ENCODE measurements around the gene ABHD13.

ABHD13 gene

DNA sequence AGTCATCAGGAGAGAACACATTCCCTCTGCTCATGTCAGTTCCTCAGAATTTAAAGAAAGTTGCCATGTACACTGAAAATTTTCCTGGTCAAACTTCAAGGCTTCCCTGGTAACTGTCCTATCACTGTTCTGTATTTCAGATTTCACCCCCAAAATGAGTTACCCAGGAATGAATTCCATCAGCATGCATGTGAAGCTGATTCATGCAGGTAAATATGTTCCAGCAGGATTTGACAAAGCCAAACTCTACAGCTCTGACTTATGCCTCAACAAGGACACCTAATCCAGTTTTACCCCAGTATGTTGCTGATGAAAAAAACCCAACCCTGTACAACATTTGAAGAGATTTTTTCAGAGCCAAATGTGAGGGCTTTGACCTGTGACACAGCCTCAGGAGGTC is 24.4 kb upstream of the ABHD13 start:
- Histone ChIP-seq H3K18ac (ENCODE audit: low read length) (no peak overlapping the region), H2BK15ac (ENCODE audit: low read length) (no peak overlapping the region), H3K36me3 (replicated peaks in 1 of 2; ENCODE audit: control insufficient read depth in 2 of 2, insufficient read depth in 2 of 2, low read length in 2 of 2) (no peaks in the 10 kb centered on the region), H3K4me2 (ENCODE audit: insufficient read depth, low read length, poor library complexity, severe bottlenecking) (no peak overlapping the region), H2BK120ac (ENCODE audit: low read depth, low read length) (no peak overlapping the region), H4K8ac (ENCODE audit: low read depth, low read length) (no peak overlapping the region), H3K27ac (replicated peaks; ENCODE audit: low read length) (no peak overlapping the region), H3K4me3 (ENCODE audit: low read length in 2 of 2) (no peak overlapping the region), H2BK12ac (ENCODE audit: low read length) (no peak overlapping the region), H2AK5ac (ENCODE audit: low read depth, low read length) (no peak overlapping the region), H3K14ac (ENCODE audit: low read length) (no peak overlapping the region), H3K4me1 (ENCODE audit: control insufficient read depth in 2 of 2, insufficient read depth in 1 of 2, low read depth in 1 of 2, low read length in 2 of 2) (peaks cover 0 to 5% of the 10 kb centered on the region in 2 donors), H2AFZ (ENCODE audit: low read length) (no peak overlapping the region), H3K23ac (ENCODE audit: low read depth, low read length, poor library complexity) (no peak overlapping the region), H3K79me1 (ENCODE audit: low read depth, low read length) (no peaks in the 10 kb centered on the region), H3K9ac (ENCODE audit: low read depth, low read length, poor library complexity) (no peak overlapping the region), H3K4ac (ENCODE audit: low read length) (no peak overlapping the region), H3K9me3 (replicated peaks in 1 of 2; ENCODE audit: control insufficient read depth in 2 of 2, insufficient read depth in 1 of 2, low read depth in 1 of 2, low read length in 2 of 2) (no peaks in the 10 kb centered on the region), H3K27me3 (ENCODE audit: control insufficient read depth in 3 of 3, insufficient read depth in 3 of 3, low read depth in 1 of 3, low read length in 3 of 3) (no peaks in the 10 kb centered on the region), H4K91ac (ENCODE audit: low read depth, low read length, poor library complexity) (no peak overlapping the region), H2BK5ac (ENCODE audit: low read length) (no peak overlapping the region)
- DNase-seq (ENCODE audit: low spot score): no peak

DNA sequence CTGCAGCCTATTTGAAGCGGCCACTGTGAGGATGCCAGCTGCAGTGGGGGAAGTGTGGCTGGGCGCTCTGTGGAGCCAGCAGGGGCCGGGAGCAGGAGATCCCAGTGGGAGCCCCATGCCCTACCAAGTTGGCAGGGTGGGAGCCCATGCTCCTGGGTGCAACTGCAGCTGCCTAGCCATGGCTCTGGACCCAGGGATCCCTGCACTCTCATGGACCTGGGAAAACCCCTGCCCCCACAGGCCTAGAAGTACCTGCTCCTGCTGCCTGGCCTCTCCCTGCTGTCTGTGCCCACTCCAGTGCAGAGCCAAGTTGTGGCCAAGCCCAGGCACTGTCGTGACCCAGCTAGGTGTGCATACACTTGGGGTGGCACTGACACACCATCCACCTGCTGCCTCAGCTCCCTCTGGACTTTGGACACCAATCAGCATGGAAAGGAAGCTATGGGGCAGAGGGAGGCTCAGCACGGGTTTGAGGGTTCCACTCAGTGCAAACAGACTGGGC is 23.7 kb upstream of the ABHD13 start:
- no peak overlapping the region for H2BK5ac ChIP-seq (ENCODE audit: low read length)
- no peaks in the 10 kb centered on the region for H3K9me3 ChIP-seq (replicated peaks in 1 of 2; ENCODE audit: control insufficient read depth in 2 of 2, insufficient read depth in 1 of 2, low read depth in 1 of 2, low read length in 2 of 2)
- no peak overlapping the region for H4K8ac ChIP-seq (ENCODE audit: low read depth, low read length)
- no peak overlapping the region for H3K9ac ChIP-seq (ENCODE audit: low read depth, low read length, poor library complexity)
- H3K79me1 ChIP-seq (ENCODE audit: low read depth, low read length): no peaks in the 10 kb centered on the region
- no peak overlapping the region for H3K4me2 ChIP-seq (ENCODE audit: insufficient read depth, low read length, poor library complexity, severe bottlenecking)
- H3K4ac ChIP-seq (ENCODE audit: low read length): no peak overlapping the region
- H3K4me1 ChIP-seq (ENCODE audit: control insufficient read depth in 2 of 2, insufficient read depth in 1 of 2, low read depth in 1 of 2, low read length in 2 of 2): peaks cover 0 to 5% of the 10 kb centered on the region in 2 donors
- H3K4me3 ChIP-seq (ENCODE audit: low read length in 2 of 2): peak overlapping the region in 1 of 2 donors; percentile 37
- H2BK120ac ChIP-seq (ENCODE audit: low read depth, low read length): no peak overlapping the region
- no peak overlapping the region for H3K18ac ChIP-seq (ENCODE audit: low read length)
- H3K23ac ChIP-seq (ENCODE audit: low read depth, low read length, poor library complexity): peak overlapping the region; percentile 45
- WGBS, 2 donors (ENCODE audit: extremely low coverage in 2 of 2, insufficient read length in 2 of 2, insufficient replicate concordance in 1 of 2): no CpG with 5 or more reads among the region's 5 CpGs
- H3K36me3 ChIP-seq (replicated peaks in 1 of 2; ENCODE audit: control insufficient read depth in 2 of 2, insufficient read depth in 2 of 2, low read length in 2 of 2): no peaks in the 10 kb centered on the region
- DNase-seq (ENCODE audit: low spot score): no peak
- H2AK5ac ChIP-seq (ENCODE audit: low read depth, low read length): no peak overlapping the region
- no peak overlapping the region for H3K14ac ChIP-seq (ENCODE audit: low read length)
- no peak overlapping the region for H2BK12ac ChIP-seq (ENCODE audit: low read length)
- no peak overlapping the region for H2BK15ac ChIP-seq (ENCODE audit: low read length)
- H3K27ac ChIP-seq (replicated peaks; ENCODE audit: low read length): no peak overlapping the region
- H2AFZ ChIP-seq (ENCODE audit: low read length): no peak overlapping the region
- no peaks in the 10 kb centered on the region for H3K27me3 ChIP-seq (ENCODE audit: control insufficient read depth in 3 of 3, insufficient read depth in 3 of 3, low read depth in 1 of 3, low read length in 3 of 3)
- no peak overlapping the region for H4K91ac ChIP-seq (ENCODE audit: low read depth, low read length, poor library complexity)

GRCh38 chr13:108195146-108195545 is 23.0 kb upstream of the ABHD13 start:
- no peak overlapping the region for H3K27ac ChIP-seq (replicated peaks; ENCODE audit: low read length)
- H3K9ac ChIP-seq (ENCODE audit: low read depth, low read length, poor library complexity): peak overlapping the region; percentile 0
- peak overlapping the region; percentile 25 for H3K18ac ChIP-seq (ENCODE audit: low read length)
- no peak overlapping the region for H2BK120ac ChIP-seq (ENCODE audit: low read depth, low read length)
- H2BK12ac ChIP-seq (ENCODE audit: low read length): no peak overlapping the region
- no peaks in the 10 kb centered on the region for H3K27me3 ChIP-seq (ENCODE audit: control insufficient read depth in 3 of 3, insufficient read depth in 3 of 3, low read depth in 1 of 3, low read length in 3 of 3)
- H2BK15ac ChIP-seq (ENCODE audit: low read length): no peak overlapping the region
- H2AK5ac ChIP-seq (ENCODE audit: low read depth, low read length): no peak overlapping the region
- no peak overlapping the region for H2BK5ac ChIP-seq (ENCODE audit: low read length)
- H2AFZ ChIP-seq (ENCODE audit: low read length): no peak overlapping the region
- no peak for DNase-seq (ENCODE audit: low spot score)
- H4K8ac ChIP-seq (ENCODE audit: low read depth, low read length): no peak overlapping the region
- H3K79me1 ChIP-seq (ENCODE audit: low read depth, low read length): no peaks in the 10 kb centered on the region
- no peak overlapping the region for H3K23ac ChIP-seq (ENCODE audit: low read depth, low read length, poor library complexity)
- H3K4ac ChIP-seq (ENCODE audit: low read length): no peak overlapping the region
- H3K36me3 ChIP-seq (replicated peaks in 1 of 2; ENCODE audit: control insufficient read depth in 2 of 2, insufficient read depth in 2 of 2, low read length in 2 of 2): no peaks in the 10 kb centered on the region
- no peak overlapping the region for H4K91ac ChIP-seq (ENCODE audit: low read depth, low read length, poor library complexity)
- no peaks in the 10 kb centered on the region for H3K9me3 ChIP-seq (replicated peaks in 1 of 2; ENCODE audit: control insufficient read depth in 2 of 2, insufficient read depth in 1 of 2, low read depth in 1 of 2, low read length in 2 of 2)
- peaks cover 0 to 5% of the 10 kb centered on the region in 2 donors for H3K4me1 ChIP-seq (ENCODE audit: control insufficient read depth in 2 of 2, insufficient read depth in 1 of 2, low read depth in 1 of 2, low read length in 2 of 2)
- no peak overlapping the region for H3K4me2 ChIP-seq (ENCODE audit: insufficient read depth, low read length, poor library complexity, severe bottlenecking)
- no peak overlapping the region for H3K4me3 ChIP-seq (ENCODE audit: low read length in 2 of 2)
- no CpG with 5 or more reads among the region's 1 CpG for WGBS, 2 donors (ENCODE audit: extremely low coverage in 2 of 2, insufficient read length in 2 of 2, insufficient replicate concordance in 1 of 2)
- H3K14ac ChIP-seq (ENCODE audit: low read length): no peak overlapping the region

DNA sequence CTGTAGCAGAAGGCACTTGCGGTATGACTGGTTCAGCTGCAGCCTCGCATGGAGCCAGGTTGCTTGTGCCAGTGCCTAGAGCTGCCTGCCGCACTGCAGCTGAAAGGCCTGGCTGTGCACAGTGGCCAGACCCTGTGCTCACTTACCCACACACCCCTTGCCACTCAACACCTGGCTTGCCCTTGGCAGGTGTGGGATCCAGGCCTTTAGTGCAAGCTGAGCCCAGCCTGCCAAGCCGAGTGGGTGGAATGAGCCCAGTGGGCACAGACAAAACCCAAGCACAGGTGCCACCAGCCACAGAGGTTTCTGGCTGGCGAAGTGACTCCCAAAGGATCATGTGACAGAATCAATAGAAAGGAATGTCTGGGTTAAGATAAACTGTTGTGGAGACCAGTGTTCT is 22.3 kb upstream of the ABHD13 start:
- Histone ChIP-seq H2AK5ac (ENCODE audit: low read depth, low read length) (no peak overlapping the region), H3K4me1 (ENCODE audit: control insufficient read depth in 2 of 2, insufficient read depth in 1 of 2, low read depth in 1 of 2, low read length in 2 of 2) (peaks cover 0 to 5% of the 10 kb centered on the region in 2 donors), H4K91ac (ENCODE audit: low read depth, low read length, poor library complexity) (no peak overlapping the region), H3K18ac (ENCODE audit: low read length) (no peak overlapping the region), H3K23ac (ENCODE audit: low read depth, low read length, poor library complexity) (no peak overlapping the region), H3K79me1 (ENCODE audit: low read depth, low read length) (no peaks in the 10 kb centered on the region), H3K14ac (ENCODE audit: low read length) (no peak overlapping the region), H3K9me3 (replicated peaks in 1 of 2; ENCODE audit: control insufficient read depth in 2 of 2, insufficient read depth in 1 of 2, low read depth in 1 of 2, low read length in 2 of 2) (no peaks in the 10 kb centered on the region), H2BK5ac (ENCODE audit: low read length) (no peak overlapping the region), H2BK12ac (ENCODE audit: low read length) (no peak overlapping the region), H4K8ac (ENCODE audit: low read depth, low read length) (no peak overlapping the region), H3K4me3 (ENCODE audit: low read length in 2 of 2) (no peak overlapping the region), H2BK120ac (ENCODE audit: low read depth, low read length) (no peak overlapping the region), H2AFZ (ENCODE audit: low read length) (no peak overlapping the region), H3K27ac (replicated peaks; ENCODE audit: low read length) (no peak overlapping the region), H3K27me3 (ENCODE audit: control insufficient read depth in 3 of 3, insufficient read depth in 3 of 3, low read depth in 1 of 3, low read length in 3 of 3) (no peaks in the 10 kb centered on the region), H3K4ac (ENCODE audit: low read length) (no peak overlapping the region), H3K36me3 (replicated peaks in 1 of 2; ENCODE audit: control insufficient read depth in 2 of 2, insufficient read depth in 2 of 2, low read length in 2 of 2) (no peaks in the 10 kb centered on the region), H2BK15ac (ENCODE audit: low read length) (no peak overlapping the region), H3K9ac (ENCODE audit: low read depth, low read length, poor library complexity) (no peak overlapping the region), H3K4me2 (ENCODE audit: insufficient read depth, low read length, poor library complexity, severe bottlenecking) (no peak overlapping the region)
- no peak for DNase-seq (ENCODE audit: low spot score)
- no CpG with 5 or more reads among the region's 5 CpGs for WGBS, 2 donors (ENCODE audit: extremely low coverage in 2 of 2, insufficient read length in 2 of 2, insufficient replicate concordance in 1 of 2)

All from neuronal stem cell (in vitro differentiated cells).